Activated naive CD4-positive, alpha-beta T cell treated with anti-CD3 and anti-CD28 coated beads, Interleukin-2, amount 10 ng/mL, durations not matched to agents 7 days and 5 days (primary cell): ENCODE results near the gene ETNPPL.

Experiments
- CTCF ChIA-PET: fragments of 350-600 bp; sonication (Branson Sonifier 250); formaldehyde crosslinking; loops from one replicate; lab custom pipeline; 2021; ENCODE audit warnings: antibody characterized with exemption; lab: Charles Lee
- DNase-seq: peaks from one replicate; pipeline ENCODE4 v3.0.0-alpha.2; 2020
- H3K27ac Mint-ChIP-seq: one replicate; pipeline ENCODE4 v1.8.0; 2021; ENCODE audit warnings: mild to moderate bottlenecking, moderate library complexity, mixed read lengths
- H3K27me3 Mint-ChIP-seq: one replicate; pipeline ENCODE4 v1.8.0; 2021; ENCODE audit warnings: mild to moderate bottlenecking, mixed read lengths
- H3K36me3 Mint-ChIP-seq: one replicate; pipeline ENCODE4 v1.8.0; 2021; ENCODE audit warnings: mixed read lengths
- H3K4me1 Mint-ChIP-seq: one replicate; pipeline ENCODE4 v1.8.0; 2021; ENCODE audit warnings: mixed read lengths
- H3K4me3 Mint-ChIP-seq: one replicate; pipeline ENCODE4 v1.8.0; 2021; ENCODE audit warnings: mild to moderate bottlenecking, moderate library complexity, mixed read lengths
- H3K9me3 Mint-ChIP-seq: one replicate; pipeline ENCODE4 v1.8.0; 2021; ENCODE audit warnings: mixed read lengths

ETNPPL gene

GRCh38 chr4:108762559-108763225 lies at the start of gene ETNPPL:
TSS of gene ETNPPL (minus strand) at chr4:108763053. CDS start at chr4:108762898, 155 bp downstream.
- H3K27me3 Mint-ChIP-seq: peaks cover 55% of the 10 kb centered on the region
- H3K36me3 Mint-ChIP-seq: no peaks in the 10 kb centered on the region
- DNase-seq: peak; percentile 53
- CTCF ChIA-PET: no interaction called here
- H3K27ac Mint-ChIP-seq: no peak within 1 kb of the TSS
- peaks cover 12% of the 10 kb centered on the region for H3K4me1 Mint-ChIP-seq
- peak within 1 kb of the TSS; percentile 73 for H3K4me3 Mint-ChIP-seq
- H3K9me3 Mint-ChIP-seq: no peaks in the 10 kb centered on the region

GRCh38 chr4:108811486-108811885 lies 48.6 kb upstream of the ETNPPL start:
- no peak overlapping the region for H3K4me3 Mint-ChIP-seq
- no peaks in the 10 kb centered on the region for H3K4me1 Mint-ChIP-seq
- DNase-seq: no peak
- CTCF ChIA-PET: no interaction called here
- H3K27ac Mint-ChIP-seq: no peak overlapping the region
- H3K9me3 Mint-ChIP-seq: no peaks in the 10 kb centered on the region
- H3K36me3 Mint-ChIP-seq: no peaks in the 10 kb centered on the region
- peaks cover 13% of the 10 kb centered on the region for H3K27me3 Mint-ChIP-seq

GRCh38 chr4:108810087-108810486 lies 47.2 kb upstream of the ETNPPL start:
- Mint-ChIP-seq H3K9me3 (no peaks in the 10 kb centered on the region), H3K4me3 (no peak overlapping the region), H3K4me1 (no peaks in the 10 kb centered on the region), H3K36me3 (no peaks in the 10 kb centered on the region), H3K27ac (no peak overlapping the region), H3K27me3 (peaks cover 13% of the 10 kb centered on the region)
- CTCF ChIA-PET: no interaction called here
- no peak for DNase-seq

- Mint-ChIP-seq H3K4me3 (no peak overlapping the region), H3K4me1 (no peaks in the 10 kb centered on the region), H3K27ac (no peak overlapping the region), H3K9me3 (no peaks in the 10 kb centered on the region), H3K36me3 (no peaks in the 10 kb centered on the region), H3K27me3 (peaks cover 6% of the 10 kb centered on the region)
- CTCF ChIA-PET: no interaction called here
- DNase-seq: no peak
These were observed 41.9 kb upstream of the ETNPPL start for GRCh38 chr4:108804648-108805273.

GRCh38 chr4:108799306-108799705 lies 36.5 kb upstream of the ETNPPL start:
- no peak for DNase-seq
- CTCF ChIA-PET: no interaction called here
- Mint-ChIP-seq H3K27ac (no peak overlapping the region), H3K4me1 (no peaks in the 10 kb centered on the region), H3K27me3 (no peaks in the 10 kb centered on the region), H3K4me3 (no peak overlapping the region), H3K36me3 (no peaks in the 10 kb centered on the region), H3K9me3 (no peaks in the 10 kb centered on the region)

GRCh38 chr4:108796173-108796572 lies 33.3 kb upstream of the ETNPPL start:
- CTCF ChIA-PET: no interaction called here
- Mint-ChIP-seq H3K4me3 (no peak overlapping the region), H3K27ac (no peak overlapping the region), H3K36me3 (no peaks in the 10 kb centered on the region), H3K9me3 (no peaks in the 10 kb centered on the region), H3K27me3 (peaks cover under 1% of the 10 kb centered on the region), H3K4me1 (no peaks in the 10 kb centered on the region)
- no peak for DNase-seq

GRCh38 chr4:108795733-108796132 lies 32.9 kb upstream of the ETNPPL start:
- H3K27me3 Mint-ChIP-seq: peaks cover 5% of the 10 kb centered on the region
- no peaks in the 10 kb centered on the region for H3K4me1 Mint-ChIP-seq
- CTCF ChIA-PET: no interaction called here
- no peaks in the 10 kb centered on the region for H3K9me3 Mint-ChIP-seq
- no peak for DNase-seq
- H3K27ac Mint-ChIP-seq: no peak overlapping the region
- H3K4me3 Mint-ChIP-seq: no peak overlapping the region
- no peaks in the 10 kb centered on the region for H3K36me3 Mint-ChIP-seq

- Mint-ChIP-seq H3K36me3 (no peaks in the 10 kb centered on the region), H3K4me3 (no peak overlapping the region), H3K9me3 (no peaks in the 10 kb centered on the region), H3K4me1 (no peaks in the 10 kb centered on the region), H3K27me3 (peaks cover 10% of the 10 kb centered on the region), H3K27ac (no peak overlapping the region)
- CTCF ChIA-PET: interaction anchor here (0.8 kb wide), 1 partner anchor 496 kb away, joined by 3 read pairs; no protein-coding TSS in a partner anchor
- no peak for DNase-seq
These were observed 31.3 kb upstream of the ETNPPL start for GRCh38 chr4:108794136-108794535.

- H3K27ac Mint-ChIP-seq: no peak overlapping the region
- no peaks in the 10 kb centered on the region for H3K4me1 Mint-ChIP-seq
- peaks cover 13% of the 10 kb centered on the region for H3K27me3 Mint-ChIP-seq
- CTCF ChIA-PET: interaction anchor here (0.6 to 0.8 kb wide), 2 partner anchors 41 to 497 kb away, joined by 3 read pairs; no protein-coding TSS in a partner anchor
- no peak for DNase-seq
- no peaks in the 10 kb centered on the region for H3K36me3 Mint-ChIP-seq
- H3K9me3 Mint-ChIP-seq: no peaks in the 10 kb centered on the region
- H3K4me3 Mint-ChIP-seq: no peak overlapping the region
These were observed 30.6 kb upstream of the ETNPPL start for GRCh38 chr4:108793415-108793814.

GRCh38 chr4:108788731-108789130 lies 25.9 kb upstream of the ETNPPL start:
- no peak for DNase-seq
- no peaks in the 10 kb centered on the region for H3K4me1 Mint-ChIP-seq
- no peaks in the 10 kb centered on the region for H3K9me3 Mint-ChIP-seq
- CTCF ChIA-PET: no interaction called here
- no peaks in the 10 kb centered on the region for H3K36me3 Mint-ChIP-seq
- no peak overlapping the region for H3K4me3 Mint-ChIP-seq
- peaks cover 21% of the 10 kb centered on the region for H3K27me3 Mint-ChIP-seq
- no peak overlapping the region for H3K27ac Mint-ChIP-seq

GRCh38 chr4:108787724-108788123 lies 24.9 kb upstream of the ETNPPL start:
- Mint-ChIP-seq H3K4me1 (no peaks in the 10 kb centered on the region), H3K4me3 (no peak overlapping the region), H3K36me3 (no peaks in the 10 kb centered on the region), H3K27me3 (peaks cover 21% of the 10 kb centered on the region), H3K9me3 (no peaks in the 10 kb centered on the region), H3K27ac (no peak overlapping the region)
- CTCF ChIA-PET: no interaction called here
- DNase-seq: no peak

- H3K4me3 Mint-ChIP-seq: no peak overlapping the region
- H3K27me3 Mint-ChIP-seq: peaks cover 21% of the 10 kb centered on the region
- no peaks in the 10 kb centered on the region for H3K36me3 Mint-ChIP-seq
- H3K4me1 Mint-ChIP-seq: no peaks in the 10 kb centered on the region
- no peak for DNase-seq
- no peaks in the 10 kb centered on the region for H3K9me3 Mint-ChIP-seq
- CTCF ChIA-PET: no interaction called here
- no peak overlapping the region for H3K27ac Mint-ChIP-seq
These were observed 24.3 kb upstream of the ETNPPL start for GRCh38 chr4:108787106-108787505.

GRCh38 chr4:108786351-108786750 lies 23.5 kb upstream of the ETNPPL start:
- CTCF ChIA-PET: no interaction called here
- no peaks in the 10 kb centered on the region for H3K36me3 Mint-ChIP-seq

GRCh38 chr4:108783665-108784463 lies 21.0 kb upstream of the ETNPPL start:
- Mint-ChIP-seq H3K4me1 (no peaks in the 10 kb centered on the region), H3K9me3 (no peaks in the 10 kb centered on the region), H3K27ac (no peak overlapping the region), H3K4me3 (no peak overlapping the region), H3K36me3 (no peaks in the 10 kb centered on the region), H3K27me3 (peaks cover 19% of the 10 kb centered on the region)
- CTCF ChIA-PET: interaction anchor here (0.6 to 1.0 kb wide), 2 partner anchors 39 to 765 kb away, joined by 3 to 4 read pairs; no protein-coding TSS in a partner anchor
- DNase-seq: no peak

More at GRCh38 chr4:108786351-108786750, 23.5 kb upstream of the ETNPPL start:
- H3K9me3 Mint-ChIP-seq: no peaks in the 10 kb centered on the region
- H3K4me1 Mint-ChIP-seq: no peaks in the 10 kb centered on the region
- DNase-seq: no peak
- peaks cover 21% of the 10 kb centered on the region for H3K27me3 Mint-ChIP-seq
- no peak overlapping the region for H3K4me3 Mint-ChIP-seq
- H3K27ac Mint-ChIP-seq: no peak overlapping the region
